Adrenal gland (tissue), 12 donors: ENCODE data around the gene MOGAT3. TPM values are rescaled to one million over a fixed set of nuclear protein-coding genes. Genes with fewer than 3 reads are reported as not detected.

Experiments used
- DNase-seq, 7 donors: peaks; one replicate each; pipeline ENCODE4 v3.0.0-alpha.2; 2019 to 2020
- H3K27ac ChIP-seq, 5 donors: fragments of 200-600 bp; sonication (generic) in 4 of 5; 1 replicate in 3 of 5; 2 replicates in 2 of 5; pipeline versions ENCODE4 v1.5.1 to v1.8.0; 2016 to 2020; ENCODE audit warnings: mild to moderate bottlenecking in 1 of 5
- H3K27me3 ChIP-seq: fragments of 200-600 bp; 2 replicates; pipeline ENCODE4 v1.8.0; 2021
- H3K36me3 ChIP-seq, 2 donors: fragments of 200-600 bp; replicated peaks in 1 of 2; 1 replicate in 1 of 2; 2 replicates in 1 of 2; pipeline versions ENCODE4 v1.5.1 to v1.8.0; 2018 to 2022
- H3K4me1 ChIP-seq, 2 donors: fragments of 200-600 bp; replicated peaks in 1 of 2; 1 replicate in 1 of 2; 2 replicates in 1 of 2; pipeline versions ENCODE4 v1.5.1 to v1.8.0; 2018 to 2021
- H3K4me3 ChIP-seq, 4 donors: fragments of 200-600 bp; sonication (generic) in 3 of 4; one replicate each; pipeline ENCODE4 v1.5.1; 2016 to 2018
- H3K9me3 ChIP-seq, 3 donors: fragments of 200-600 bp; sonication (generic) in 1 of 3; replicated peaks in 1 of 3; 1 replicate in 2 of 3; 2 replicates in 1 of 3; pipeline versions ENCODE4 v1.5.1 to v1.8.0; 2016 to 2021
- POLR2A ChIP-seq, 2 donors: fragments of 450-650 bp; IDR thresholded peaks; one replicate each; pipeline ENCODE4 v1.6.1; 2017; ENCODE audit warnings: antibody characterized with exemption in 2 of 2, mild to moderate bottlenecking in 2 of 2, moderate library complexity in 1 of 2
- WGBS, 4 donors: extraction: QIAGEN DNeasy Blood & Tissue Kit in 2 of 4; methylation state at CpG; one replicate each; pipeline versions ENCODE4 v1.1.5 to v1.1.7; 2013 to 2017; 5-methylcytosine and 5-hydroxymethylcytosine counted together
- intact Hi-C, 2 donors: fragments of 100-400 bp; cut with DNase I; formaldehyde crosslinking; loops; one replicate each; pipeline versions ENCODE4 v1.14.1 to v1.15.0; 2022 to 2023
- polyA plus RNA-seq, 3 donors: library from polyadenylated mRNA; stranded (reverse); fragments of 200-250 nt in 2 of 3; fragments of 350-450 nt in 1 of 3; fragmentation: Illumina TruSeq in 1 of 3; extraction: RNeasy Lipid Tissue Mini Kit (QIAGEN cat#74804) in 1 of 3; gene quantifications; one replicate each; pipeline ENCODE4 v1.2.3, GENCODE V29; 2013 to 2014
- total RNA-seq, 9 donors: library from RNA; depleted of rRNA in 4 of 9; stranded (reverse); fragments of >200 nt in 4 of 9; fragments of 120-200 nt in 1 of 9; fragmentation: NEBNext Ultra II Directional in 1 of 9; extraction: Animal tissue kit (Norgen Biotek cat#: 25700) in 1 of 9; gene quantifications; one replicate each; pipeline versions ENCODE4 v1.1.0 to v1.2.4, GENCODE V29; 2013 to 2023
- TF ChIP-seq, protein P1 (sequence below), 6 experiments: fragments of 450-650 bp in 4 of 6; fragments of 200-600 bp in 2 of 6; sonication (generic) in 1 of 6; IDR thresholded peaks; 1 replicate in 5 of 6; 2 replicates in 1 of 6; pipeline versions ENCODE4 v1.5.1 to v1.8.0; 2016 to 2021; ENCODE audit warnings: antibody characterized with exemption in 6 of 6, mild to moderate bottlenecking in 2 of 6, moderate library complexity in 1 of 6
- donor health status: healthy with polysubstance abuse.
- donor health status: Bipolar disorder and iron deficiency.
- donor health status: DM: yes; HTN: yes; CAD: no.
- donor health status: DM: no; HTN: no; CAD: no.
- donor health status: DM: no; HTN: no; CAD: no.
- donor health status: DM: yes; HTN: yes; CAD: no.

The MOGAT3 gene
- total and polyA plus RNA-seq, 12 donors: not detected

DNA sequence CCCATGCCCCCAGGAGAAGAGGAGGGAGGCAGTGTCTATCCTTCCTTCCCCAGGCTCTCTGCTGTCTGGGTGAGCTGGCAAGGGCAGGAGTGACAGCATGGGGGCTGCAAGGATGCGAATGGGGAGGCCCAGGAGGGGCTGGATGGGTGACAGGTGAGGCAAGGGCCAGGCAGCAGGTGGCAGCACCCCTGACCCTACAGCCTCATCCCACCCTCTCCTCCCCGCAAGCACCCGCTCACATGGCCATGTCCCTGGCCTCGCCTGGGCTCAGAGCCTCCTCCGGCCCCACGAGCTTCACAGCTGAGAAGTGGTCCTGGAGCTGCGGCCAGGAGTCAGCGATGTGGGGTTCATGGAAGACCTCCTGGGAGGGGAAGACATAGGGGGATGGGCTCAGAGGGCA lies 11.2 kb upstream of the MOGAT3 start:
- no peak for DNase-seq
- H3K4me3 ChIP-seq: no peak overlapping the region
- no peaks in the 10 kb centered on the region for H3K9me3 ChIP-seq
- no peaks in the 10 kb centered on the region for H3K27me3 ChIP-seq
- peaks cover 3 to 11% of the 10 kb centered on the region in 2 donors for H3K4me1 ChIP-seq
- H3K36me3 ChIP-seq: peaks cover 0 to 63% of the 10 kb centered on the region in 2 donors
- no peak for TF ChIP-seq POLR2A (IDR thresholded peaks at IDR 0.05)
- TF ChIP-seq, protein P1, sequence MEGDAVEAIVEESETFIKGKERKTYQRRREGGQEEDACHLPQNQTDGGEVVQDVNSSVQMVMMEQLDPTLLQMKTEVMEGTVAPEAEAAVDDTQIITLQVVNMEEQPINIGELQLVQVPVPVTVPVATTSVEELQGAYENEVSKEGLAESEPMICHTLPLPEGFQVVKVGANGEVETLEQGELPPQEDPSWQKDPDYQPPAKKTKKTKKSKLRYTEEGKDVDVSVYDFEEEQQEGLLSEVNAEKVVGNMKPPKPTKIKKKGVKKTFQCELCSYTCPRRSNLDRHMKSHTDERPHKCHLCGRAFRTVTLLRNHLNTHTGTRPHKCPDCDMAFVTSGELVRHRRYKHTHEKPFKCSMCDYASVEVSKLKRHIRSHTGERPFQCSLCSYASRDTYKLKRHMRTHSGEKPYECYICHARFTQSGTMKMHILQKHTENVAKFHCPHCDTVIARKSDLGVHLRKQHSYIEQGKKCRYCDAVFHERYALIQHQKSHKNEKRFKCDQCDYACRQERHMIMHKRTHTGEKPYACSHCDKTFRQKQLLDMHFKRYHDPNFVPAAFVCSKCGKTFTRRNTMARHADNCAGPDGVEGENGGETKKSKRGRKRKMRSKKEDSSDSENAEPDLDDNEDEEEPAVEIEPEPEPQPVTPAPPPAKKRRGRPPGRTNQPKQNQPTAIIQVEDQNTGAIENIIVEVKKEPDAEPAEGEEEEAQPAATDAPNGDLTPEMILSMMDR (IDR thresholded peaks at IDR 0.05): no peak
- intact Hi-C loops: loop anchor here in 1 of 2 donors (5.0 kb wide), 1 partner anchor 35 kb away; the partner anchor contains the start of gene FIS1
- H3K27ac ChIP-seq: no peak overlapping the region
- 93 to 96% (median 96%) methylated on average over 8 of the region's 8 CpGs for WGBS, 4 donors

DNA sequence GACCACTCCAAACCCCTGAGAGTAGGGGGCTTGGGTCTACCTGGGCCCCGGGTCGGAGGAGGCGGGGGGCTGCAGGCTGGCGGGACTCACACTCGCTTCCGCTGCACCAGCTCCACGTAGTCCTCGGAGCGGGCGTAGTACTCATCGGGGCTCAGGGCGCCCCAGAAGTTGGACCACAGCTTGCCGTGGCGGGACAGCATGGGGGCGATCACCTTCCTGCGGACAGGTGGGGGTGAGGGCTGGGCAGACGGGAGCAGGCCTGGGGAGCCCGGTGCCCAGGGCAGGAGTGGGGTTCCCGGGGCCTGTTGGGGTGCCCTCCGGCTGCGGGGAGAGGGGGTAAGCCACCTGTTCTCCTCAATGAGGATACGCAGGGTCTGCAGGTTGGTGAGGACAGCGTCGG lies 10.7 kb upstream of the MOGAT3 start:
- no peak overlapping the region for H3K4me3 ChIP-seq
- DNase-seq: no peak
- TF ChIP-seq POLR2A (IDR thresholded peaks at IDR 0.05): no peak
- TF ChIP-seq, protein P1 (IDR thresholded peaks at IDR 0.05): no peak
- peaks cover 2 to 7% of the 10 kb centered on the region in 2 donors for H3K4me1 ChIP-seq
- H3K36me3 ChIP-seq: peaks cover 0 to 63% of the 10 kb centered on the region in 2 donors
- H3K27me3 ChIP-seq: no peaks in the 10 kb centered on the region
- no peak overlapping the region for H3K27ac ChIP-seq
- no peaks in the 10 kb centered on the region for H3K9me3 ChIP-seq
- WGBS, 4 donors: 96% methylated on average over 9 to 24 of the region's 24 CpGs; no CpG with 5 or more reads in 1 of the 4 donors
- intact Hi-C loops: loop anchor here in 1 of 2 donors (5.0 kb wide), 1 partner anchor 36 kb away; the partner anchor contains the start of gene FIS1

DNA sequence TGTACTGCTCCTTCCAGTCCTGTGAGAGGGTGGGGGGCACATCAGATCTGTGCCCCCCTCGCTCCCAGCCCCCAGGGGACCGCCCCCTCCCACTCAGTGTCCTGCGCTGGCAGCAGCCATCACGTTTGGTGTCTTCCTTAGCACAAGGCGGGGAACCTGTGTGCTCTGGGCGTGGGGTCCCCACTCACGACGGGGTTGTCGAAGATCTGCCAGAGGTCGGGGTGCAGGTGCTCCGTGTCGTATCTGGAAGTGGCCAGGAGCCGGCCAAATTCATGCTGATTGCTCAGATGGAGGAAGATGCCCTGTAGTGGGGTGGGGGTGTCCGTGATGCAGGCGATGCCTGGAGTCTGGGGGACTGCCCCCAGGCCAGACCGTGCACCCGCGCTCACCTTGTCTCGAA lies 9.3 kb upstream of the MOGAT3 start:
- no peak overlapping the region for H3K4me3 ChIP-seq
- H3K9me3 ChIP-seq: no peaks in the 10 kb centered on the region
- H3K36me3 ChIP-seq: peaks cover 0 to 57% of the 10 kb centered on the region in 2 donors
- no peak overlapping the region for H3K27ac ChIP-seq
- H3K27me3 ChIP-seq: no peaks in the 10 kb centered on the region
- intact Hi-C loops: loop anchor here in 1 of 2 donors (5.0 kb wide), 1 partner anchor 37 kb away; the partner anchor contains the start of gene FIS1
- H3K4me1 ChIP-seq: no peaks in the 10 kb centered on the region
- DNase-seq: no peak
- WGBS, 4 donors: 88 to 95% (median 92%) methylated on average over 8 to 19 of the region's 19 CpGs
- no peak for TF ChIP-seq POLR2A (IDR thresholded peaks at IDR 0.05)
- TF ChIP-seq, protein P1 (IDR thresholded peaks at IDR 0.05): no peak

DNA sequence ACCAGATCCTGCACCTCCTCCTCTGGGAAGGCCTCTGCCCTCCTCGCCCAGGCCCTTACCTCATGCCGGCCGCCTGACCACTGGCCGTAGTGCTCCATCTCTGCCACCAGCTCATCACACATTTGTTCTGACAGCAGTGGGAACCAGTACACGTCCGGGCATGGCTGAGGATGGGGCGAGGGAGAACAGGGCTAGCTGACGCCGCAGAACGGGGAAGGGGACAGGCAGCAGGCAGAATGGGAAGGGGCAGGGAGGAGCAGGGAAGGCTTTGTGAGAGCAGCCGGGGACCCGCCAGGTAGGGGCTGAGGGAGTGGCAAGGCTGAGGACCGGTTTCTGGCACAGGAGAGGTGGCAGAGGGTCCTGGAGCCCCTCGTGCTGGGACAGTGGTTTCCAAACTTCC lies 8.0 kb upstream of the MOGAT3 start:
- Histone ChIP-seq H3K4me1 (no peaks in the 10 kb centered on the region), H3K27ac (no peak overlapping the region), H3K27me3 (no peaks in the 10 kb centered on the region), H3K9me3 (no peaks in the 10 kb centered on the region), H3K36me3 (peaks cover 0 to 46% of the 10 kb centered on the region in 2 donors), H3K4me3 (no peak overlapping the region)
- DNase-seq: no peak
- no peak for TF ChIP-seq POLR2A (IDR thresholded peaks at IDR 0.05)
- TF ChIP-seq, protein P1 (IDR thresholded peaks at IDR 0.05): no peak
- intact Hi-C loops: no loop called here
- 94 to 99% (median 95%) methylated on average over 14 of the region's 14 CpGs for WGBS, 4 donors
